ENCODE data around the gene PPIL1.

GRCh38 chr6:36873612-36874442 lies 776 bp downstream of the PPIL1 start:
- TF ChIP-seq EZH2phosphoT487 (IDR thresholded peaks at IDR 0.05; ENCODE audit: insufficient read depth, low read depth): no peak
- TF ChIP-seq EZH2 (IDR thresholded peaks at IDR 0.05; ENCODE audit: insufficient read depth, poor library complexity, severe bottlenecking): no peak
